ENCODE data around the gene CDH9.

Gene CDH9, protein sequence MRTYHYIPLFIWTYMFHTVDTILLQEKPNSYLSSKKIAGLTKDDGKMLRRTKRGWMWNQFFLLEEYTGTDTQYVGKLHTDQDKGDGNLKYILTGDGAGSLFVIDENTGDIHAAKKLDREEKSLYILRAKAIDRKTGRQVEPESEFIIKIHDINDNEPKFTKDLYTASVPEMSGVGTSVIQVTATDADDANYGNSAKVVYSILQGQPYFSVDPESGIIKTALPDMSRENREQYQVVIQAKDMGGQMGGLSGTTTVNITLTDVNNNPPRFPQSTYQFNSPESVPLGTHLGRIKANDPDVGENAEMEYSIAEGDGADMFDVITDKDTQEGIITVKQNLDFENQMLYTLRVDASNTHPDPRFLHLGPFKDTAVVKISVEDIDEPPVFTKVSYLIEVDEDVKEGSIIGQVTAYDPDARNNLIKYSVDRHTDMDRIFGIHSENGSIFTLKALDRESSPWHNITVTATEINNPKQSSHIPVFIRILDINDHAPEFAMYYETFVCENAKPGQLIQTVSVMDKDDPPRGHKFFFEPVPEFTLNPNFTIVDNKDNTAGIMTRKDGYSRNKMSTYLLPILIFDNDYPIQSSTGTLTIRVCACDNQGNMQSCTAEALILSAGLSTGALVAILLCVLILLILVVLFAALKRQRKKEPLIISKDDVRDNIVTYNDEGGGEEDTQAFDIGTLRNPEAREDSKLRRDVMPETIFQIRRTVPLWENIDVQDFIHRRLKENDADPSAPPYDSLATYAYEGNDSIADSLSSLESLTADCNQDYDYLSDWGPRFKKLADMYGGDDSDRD

DNA sequence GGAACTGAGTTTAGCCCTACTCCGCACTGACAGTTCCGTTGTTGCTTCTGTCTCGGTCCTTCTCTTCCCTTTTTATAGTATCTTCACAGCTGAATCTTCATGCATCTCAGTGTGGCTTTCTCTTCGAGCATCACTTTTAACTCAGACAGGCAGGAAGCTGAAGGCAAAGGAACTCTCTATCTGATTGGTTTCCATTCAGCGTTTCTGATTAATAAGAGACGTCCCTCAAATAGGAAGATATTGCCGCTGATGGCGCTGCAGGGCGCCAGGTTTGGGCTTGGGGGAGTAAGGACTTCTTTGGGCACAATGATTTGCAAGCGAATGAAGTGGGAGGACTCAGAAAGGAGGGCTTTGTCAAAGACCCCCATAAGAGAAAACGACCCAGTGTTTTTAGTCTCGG, at the start of gene CDH9:
CDH9 (minus strand) TSS at position 111 of the 400 bp plus-strand sequence. CDS start 50,253 bp downstream, outside the sequence.
- no peak for DNase-seq

DNA sequence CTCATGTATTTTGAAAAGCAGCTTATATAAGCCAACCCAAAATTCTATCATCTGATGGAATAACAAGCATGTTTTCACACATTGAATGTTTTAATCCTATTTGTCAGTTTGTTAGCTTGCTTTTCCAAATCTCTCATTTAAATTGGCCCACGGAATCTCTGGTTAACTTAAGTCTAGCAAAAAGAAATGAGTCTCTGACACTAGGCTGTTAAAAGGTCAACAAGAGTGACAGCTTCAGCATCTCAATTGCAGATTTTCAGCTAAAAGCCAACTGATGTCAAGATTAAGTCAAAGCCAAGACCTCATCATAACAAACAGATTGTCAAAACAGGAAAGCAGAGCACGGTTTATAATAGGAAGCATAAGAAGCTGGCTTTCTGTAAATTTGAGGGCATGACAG, 49.4 kb upstream of the CDH9 start:
- no peak for DNase-seq

DNA sequence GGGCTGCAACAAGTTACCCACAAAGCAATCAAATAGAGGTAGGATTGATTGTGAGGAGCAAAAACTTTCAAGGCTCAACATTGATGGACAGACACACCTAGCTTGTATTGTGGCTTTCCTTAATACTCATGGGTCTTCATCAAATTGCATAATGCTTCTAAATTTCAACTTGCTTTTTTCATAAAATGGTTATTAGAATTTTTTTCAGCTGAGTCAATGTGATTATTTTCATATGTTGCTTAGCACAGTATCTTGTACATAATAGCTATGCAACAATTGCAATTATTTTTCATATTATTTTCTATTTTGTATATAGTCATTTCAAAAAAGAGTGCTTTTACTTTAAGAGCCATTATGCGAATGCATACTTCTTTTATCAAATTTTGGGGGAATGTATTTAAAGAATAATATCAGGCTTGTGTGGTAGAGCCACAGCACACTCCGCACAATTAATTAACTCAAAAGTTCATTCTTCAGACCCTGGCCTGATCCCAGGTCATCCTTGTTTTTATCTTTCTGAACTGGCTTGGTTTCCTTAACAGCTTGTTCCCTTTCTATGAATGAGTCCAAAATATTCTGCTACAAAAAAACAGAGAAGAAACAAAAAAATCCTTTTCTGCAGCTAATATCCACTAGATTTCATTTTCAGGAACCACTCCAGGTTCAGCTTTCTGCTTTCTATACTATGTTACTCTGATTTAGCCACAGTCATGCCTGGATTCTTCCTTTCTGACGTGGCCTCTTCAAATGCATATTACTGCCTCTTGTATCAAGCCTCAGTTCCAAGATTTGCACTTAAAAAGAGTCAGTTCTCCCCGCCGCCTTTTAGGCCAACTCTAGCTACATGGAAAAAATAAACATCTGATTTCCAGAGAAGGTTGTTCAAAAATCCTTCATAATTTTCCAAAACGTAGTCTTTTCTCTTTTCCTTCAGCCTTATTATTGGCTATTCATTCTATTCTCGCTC, 45.3 kb upstream of the CDH9 start:
- no peak for DNase-seq

DNA sequence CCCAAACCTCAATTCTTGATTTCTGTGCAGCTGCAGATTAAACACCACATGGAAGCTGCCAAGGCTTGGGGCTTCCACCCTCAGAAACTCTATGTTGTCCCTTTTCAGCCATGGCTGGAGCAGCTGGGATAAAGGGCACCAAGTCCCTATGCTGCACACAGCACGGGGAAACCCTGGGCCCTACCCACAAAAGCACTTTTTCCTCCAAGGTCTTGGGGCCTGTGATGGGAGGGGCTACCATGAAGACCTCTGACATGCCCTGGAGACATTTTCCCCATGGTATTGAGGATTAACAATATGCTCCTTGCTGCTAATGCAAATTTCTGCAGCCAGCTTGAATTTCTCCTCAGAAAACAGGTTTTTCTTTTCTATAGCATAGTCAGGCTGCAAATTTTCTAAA, 41.8 kb upstream of the CDH9 start:
- no peak for DNase-seq

DNA sequence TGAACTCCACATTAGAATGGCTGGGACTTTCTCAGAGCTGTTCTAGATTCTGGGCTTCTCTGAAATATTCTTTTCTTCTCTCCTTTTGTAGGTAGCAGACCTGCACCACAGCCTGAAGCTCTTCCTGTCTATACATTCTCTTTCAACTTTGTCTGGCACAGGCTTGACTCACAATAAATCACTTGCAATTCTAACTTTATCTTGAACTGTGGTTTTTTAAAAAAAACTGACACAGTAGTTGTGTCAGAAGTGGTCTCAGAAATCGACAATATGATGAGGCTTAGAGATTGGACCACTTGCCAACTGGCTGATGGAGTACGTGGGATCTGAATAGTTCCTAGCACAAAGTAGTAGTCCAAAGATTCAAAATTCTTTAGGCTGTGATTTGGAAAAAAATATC, 24.1 kb upstream of the CDH9 start:
- no peak for DNase-seq

DNA sequence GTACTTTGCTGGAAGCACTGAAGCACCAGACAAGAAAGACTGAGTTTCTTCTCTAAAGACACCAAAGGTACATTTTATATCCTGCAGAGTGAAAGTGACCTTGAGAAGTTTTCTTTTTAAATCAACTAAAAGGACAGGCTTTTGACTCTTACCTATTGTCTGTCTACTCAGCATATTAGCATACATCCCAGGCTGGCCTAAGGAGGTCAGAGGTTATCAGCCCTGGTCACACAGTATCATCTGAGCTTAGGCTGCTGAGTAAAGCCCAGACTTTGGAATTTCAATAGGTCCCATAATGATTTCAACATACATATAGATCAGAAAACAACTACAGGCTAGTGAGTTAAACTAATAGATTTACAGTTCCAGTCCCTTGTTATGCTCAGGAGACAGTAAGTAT, 10.1 kb upstream of the CDH9 start:
- DNase-seq, result no peak

DNA sequence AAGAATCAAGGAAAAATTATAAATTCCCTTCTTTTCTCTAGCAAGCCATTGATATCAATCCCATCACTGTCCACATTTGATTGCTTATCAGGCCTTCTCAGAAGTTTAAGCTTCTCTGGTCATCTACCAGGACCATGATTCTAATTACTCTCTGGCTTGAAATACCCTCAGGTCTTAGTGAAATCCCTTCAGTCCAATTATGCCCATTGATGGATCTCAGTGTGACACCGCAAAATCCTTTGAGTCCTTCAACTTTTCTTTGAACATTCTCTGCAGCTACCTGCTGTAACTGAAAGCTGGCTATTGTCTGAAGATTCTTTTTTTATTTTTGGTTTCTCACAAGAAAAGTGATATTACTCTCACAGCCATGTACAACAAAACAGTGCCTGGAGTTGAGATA, 3.0 kb upstream of the CDH9 start:
- no peak for DNase-seq

DNA sequence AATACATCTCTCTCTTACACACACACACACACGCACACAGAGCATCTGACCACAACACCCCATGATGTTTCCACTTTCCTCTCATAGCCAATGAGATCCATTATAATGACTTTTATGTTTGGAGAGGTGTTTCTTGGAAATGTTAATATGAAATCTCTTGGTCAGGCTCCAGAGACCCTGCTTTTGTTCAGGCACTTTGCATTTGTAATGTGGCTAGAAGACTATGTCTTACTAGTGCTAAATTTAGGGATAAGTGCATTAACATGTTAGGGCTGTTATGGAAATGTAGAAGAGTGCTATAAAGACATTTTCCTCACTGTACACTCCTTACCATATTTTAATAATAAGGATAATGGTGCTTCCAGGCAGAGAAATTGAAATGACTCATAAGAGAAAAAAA, 3.8 kb downstream of the CDH9 start:
- DNase-seq, result no peak

DNA sequence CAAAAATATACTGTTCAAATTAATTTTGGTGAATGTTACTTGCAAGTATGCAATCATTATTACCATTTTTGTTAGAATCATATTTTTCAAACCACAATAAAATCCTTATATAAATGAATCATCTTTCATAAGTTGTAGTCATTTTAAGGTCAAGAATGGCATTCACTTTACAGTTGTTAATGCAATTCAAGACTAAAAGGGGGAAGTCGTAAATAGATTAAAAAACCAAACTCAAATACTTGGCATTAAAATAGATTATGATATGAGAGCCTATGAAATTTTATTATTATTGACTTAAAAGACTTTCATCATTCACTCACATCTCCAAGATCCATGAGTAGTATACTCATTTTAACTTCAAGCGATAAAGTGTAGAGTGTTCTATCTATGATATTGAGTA, 11.6 kb downstream of the CDH9 start:
- DNase-seq, result no peak

DNA sequence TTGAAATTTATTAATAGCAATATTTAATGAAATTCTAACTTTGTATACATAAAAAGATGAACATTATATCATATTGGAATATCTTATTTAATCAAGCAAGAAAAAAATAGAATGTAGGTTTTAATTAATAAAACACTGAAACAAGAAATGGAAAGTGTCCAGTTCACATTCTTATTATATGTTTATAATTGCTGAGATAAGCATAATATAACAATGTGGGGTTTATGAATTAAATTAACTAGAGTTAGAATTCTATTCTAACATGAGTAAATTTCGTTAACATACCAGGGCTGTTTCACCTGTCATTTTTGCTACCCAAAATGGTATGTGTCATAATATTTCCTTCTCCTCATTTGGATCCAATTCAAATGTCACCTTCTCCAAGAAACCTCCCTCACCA, 12.3 kb downstream of the CDH9 start:
- no peak for DNase-seq

DNA sequence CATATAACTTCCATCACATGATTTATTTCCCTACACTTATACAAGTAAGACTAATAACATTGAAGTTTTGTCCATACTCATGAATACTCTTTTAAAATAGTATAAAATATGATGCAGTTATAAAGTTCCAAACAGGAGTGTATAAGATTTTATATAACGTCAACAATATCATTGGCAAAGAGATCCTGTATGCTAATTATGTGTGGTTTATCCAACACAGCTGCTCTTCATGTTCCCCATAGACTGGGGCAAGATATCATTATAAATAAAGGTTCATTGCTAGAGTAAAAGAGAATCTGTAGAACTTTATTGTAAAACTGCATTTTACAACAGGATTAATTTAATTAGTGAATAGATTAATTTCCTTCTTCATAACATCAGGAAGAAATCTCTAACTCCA, 16.9 kb downstream of the CDH9 start:
- no peak for DNase-seq

DNA sequence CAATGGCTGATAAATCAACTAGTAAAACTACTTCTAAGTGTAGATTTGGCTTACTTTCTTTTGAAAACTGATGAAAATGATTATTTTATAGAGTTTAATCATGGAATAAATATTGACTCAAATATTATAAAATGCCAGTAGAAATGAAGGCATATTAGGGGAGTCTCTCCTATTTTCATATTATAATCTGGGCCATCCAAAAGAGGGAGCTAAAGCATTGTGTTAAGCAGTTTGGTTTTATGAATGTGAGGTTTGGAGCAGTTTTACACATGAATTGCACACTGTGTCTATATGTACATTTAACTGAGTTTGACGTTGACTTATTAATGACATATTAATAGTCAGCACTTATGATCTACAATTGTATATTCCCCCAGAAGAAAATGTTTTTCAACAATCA, 17.4 kb downstream of the CDH9 start:
- no peak for DNase-seq

DNA sequence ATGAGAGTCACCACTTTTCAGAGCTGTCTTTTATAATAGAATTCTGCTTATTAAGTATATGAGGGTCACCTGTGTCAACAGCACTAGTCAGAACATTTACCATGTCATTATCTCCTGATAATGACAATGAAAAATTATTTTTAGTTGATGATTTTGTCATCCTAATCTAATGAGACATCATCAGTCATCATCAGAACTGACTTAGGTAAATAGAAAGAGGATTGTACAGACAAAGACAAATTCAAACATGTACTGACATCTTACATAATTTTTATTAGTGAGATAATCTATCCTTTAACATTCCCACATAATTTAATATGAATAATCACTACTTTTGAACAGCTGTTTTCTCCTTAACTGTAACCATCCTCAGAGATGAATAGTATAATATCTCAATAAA, 22.6 kb downstream of the CDH9 start:
- DNase-seq, result no peak

DNA sequence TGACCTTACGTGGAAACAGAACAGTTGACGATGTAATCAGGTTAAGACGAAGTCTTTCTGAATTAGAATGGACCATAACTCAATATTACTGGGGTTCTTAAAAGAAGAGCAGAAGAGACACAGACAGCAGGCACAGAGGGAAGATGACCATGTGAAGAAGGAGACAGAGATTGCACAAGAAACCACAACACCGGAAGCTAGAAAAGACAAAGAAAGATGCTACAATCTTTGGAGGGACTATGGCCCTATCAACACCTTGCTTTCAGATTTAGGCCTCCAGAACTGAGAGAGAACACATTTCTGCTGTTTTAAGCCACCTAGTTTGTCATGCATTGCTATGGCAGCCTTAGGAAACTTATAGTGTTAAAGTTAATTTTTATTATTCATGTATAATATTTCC, 27.1 kb downstream of the CDH9 start:
- no peak for DNase-seq

DNA sequence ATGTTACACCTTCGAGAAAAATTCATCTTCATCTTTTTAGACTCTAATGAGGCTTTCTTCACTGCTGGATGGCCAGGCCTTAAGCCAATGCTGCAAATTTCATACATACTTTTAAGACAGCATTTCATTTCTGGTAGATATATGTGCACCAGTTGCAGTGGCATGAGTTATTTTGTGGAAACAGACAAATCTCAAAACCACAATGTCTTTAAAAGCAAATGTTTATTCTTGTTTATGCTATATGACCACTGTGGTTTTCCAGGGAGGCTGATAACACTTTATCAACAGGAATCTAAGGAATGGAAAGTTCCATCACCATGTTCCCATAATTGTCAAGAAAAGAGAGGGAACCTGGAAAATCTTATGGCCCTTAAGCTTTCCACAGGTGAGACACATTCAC, 27.7 kb downstream of the CDH9 start:
- no peak for DNase-seq

DNA sequence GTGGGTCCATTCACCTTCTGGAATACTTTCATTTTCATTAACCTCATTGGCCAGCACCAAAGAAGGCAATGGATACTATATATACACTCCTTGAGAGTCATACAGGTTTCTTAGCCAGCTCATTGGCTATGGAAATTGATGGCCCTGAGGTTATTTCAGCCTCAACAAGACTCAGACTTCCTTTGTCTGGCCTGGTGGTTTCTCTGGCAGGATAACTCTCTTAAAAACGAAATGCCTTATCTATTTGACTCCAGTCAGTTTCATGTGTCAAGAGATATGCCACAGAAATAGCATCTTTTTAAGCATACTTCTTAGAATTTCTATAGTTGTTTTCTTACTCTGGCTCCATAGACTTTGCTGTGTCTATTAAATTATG, 28.9 kb downstream of the CDH9 start:
- no peak for DNase-seq

DNA sequence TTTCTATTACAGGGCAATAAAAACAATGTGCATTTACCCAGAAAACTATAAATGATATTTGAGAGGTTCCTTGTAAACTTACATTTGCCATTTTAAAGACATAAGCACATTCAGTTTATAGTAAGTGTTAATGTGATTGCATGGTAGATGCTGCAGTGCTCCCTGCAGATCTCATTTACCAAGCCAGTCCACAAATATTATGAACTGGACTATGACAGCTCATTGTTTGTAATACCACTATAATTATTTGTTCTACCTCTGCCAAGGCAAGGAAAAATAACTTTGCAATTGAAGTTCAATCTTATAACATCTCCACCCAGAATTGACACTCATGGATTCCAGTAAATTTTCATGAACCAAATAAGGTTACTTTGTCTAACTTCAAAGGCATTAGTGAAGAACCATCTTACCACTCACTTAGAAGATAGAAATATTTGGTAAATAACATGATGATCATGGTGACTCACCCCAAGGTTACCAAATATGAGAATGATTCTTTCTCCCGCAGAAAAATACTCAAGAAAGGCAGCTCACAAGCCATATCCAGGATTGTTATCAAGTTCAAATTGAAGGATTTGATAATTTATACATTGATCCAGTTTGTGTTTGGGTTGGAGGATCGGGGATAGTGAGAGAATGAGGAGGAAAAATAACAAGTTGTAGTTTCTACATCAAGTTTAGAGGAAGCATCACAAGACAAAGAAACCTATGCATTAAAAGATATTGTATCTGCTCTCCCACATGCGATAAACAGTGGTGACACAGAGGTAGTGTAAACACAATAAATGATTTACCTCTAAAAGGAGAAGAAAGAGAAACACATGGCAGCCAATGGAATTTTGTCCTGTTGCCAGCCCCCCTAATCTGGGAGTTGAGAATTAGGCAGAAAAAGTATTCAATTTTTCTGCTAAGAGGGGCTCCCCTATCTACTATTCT, 29.5 kb downstream of the CDH9 start:
- DNase-seq, result no peak

DNA sequence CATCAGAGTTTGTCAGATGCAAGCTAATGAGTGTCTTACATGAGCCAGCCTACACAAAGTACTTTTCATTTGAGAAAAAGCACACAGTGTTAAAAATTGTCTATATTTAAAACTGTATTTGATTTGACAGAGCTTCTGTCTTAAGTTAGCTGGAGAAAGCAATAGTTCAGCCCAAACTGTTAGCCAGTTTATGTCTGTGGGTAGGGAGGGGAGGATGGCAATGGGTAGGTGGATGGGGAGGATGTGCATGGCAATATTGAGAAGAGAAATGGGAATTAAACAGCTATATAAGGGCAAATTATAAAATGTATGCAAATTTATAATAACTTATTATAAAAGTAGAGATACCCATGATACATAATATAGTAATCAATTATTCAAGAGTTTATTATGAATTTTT, 31.3 kb downstream of the CDH9 start:
- DNase-seq, result no peak

DNA sequence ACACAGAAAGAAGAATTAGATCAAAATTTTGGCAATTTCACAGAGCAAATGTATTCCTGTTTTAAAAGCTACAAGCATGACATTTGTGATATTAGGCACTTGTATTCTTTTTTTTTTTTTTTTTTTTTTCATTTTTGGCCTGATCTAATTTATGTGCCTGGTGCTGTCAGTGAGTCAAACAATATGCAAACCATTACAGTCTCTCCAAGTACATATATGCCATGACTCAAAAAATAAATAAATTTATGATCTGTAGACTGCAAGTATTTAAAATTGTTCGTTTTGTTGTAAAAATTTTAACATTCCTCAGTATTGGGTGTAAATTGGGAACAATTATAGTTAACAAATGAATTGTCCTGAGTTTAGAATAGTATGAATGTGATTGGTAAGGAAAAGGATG, 51.4 kb downstream of the CDH9 start:
- no peak for DNase-seq

DNA sequence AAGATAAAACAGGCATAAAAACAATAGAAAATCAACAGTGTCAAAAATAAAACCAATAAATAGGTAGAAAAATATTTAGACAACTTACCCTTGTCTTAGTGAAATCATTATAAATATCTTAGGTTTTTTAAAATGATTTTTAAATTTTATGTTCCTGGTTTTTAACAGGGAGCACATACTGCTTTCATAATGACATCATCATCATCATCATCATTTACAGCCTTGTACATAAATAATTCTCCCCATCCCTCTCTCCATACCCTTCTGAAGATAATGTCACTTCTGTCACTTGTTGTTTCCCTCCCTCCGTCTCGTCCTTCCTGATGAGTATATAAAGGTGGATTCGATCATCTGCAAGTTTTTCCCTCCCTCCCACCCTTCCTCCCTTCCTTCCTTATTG, 56.6 kb downstream of the CDH9 start:
- no peak for DNase-seq

DNA sequence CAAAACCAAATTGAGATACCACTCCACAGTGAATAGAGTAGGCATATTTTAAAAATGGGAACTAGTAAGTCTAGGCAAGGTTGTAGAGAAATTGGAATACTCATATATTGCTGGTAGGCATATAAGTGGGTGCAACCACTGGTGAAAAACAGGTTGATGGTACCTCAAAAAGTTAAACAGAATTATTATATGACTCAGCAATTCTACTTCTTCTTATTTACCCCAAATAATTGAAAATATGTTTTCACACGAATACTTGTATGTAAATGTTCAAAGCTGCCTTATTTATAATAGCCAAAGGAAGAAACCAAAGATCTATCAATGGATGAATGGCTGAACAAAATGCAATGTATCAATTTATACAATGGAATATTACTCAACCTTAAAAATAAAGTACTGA, 79.1 kb downstream of the CDH9 start:
- DNase-seq, result no peak

DNA sequence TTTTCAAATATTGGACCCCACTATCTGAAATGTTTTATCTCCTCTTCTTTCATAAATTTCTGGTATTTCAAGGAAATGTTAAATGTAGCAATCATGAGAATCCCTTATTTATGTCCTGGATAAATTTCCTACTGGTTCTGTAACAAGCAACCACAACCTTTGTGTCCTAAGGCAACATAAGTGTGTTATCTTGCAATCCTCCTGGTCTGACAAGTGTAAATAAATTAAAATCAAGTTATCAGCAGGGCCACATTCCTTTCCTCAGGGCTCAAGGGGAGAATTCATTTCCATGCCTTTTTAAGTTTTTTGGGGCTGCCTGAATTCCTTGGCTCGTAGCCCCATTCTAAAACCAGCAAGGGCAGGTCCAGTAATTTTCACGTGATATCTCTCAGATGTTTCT, 83.2 kb downstream of the CDH9 start:
- no peak for DNase-seq
